ENCODE results near the gene MYLK4. TPM values are rescaled to one million over a fixed set of nuclear protein-coding genes. Genes with fewer than 3 reads are reported as not detected.

The MYLK4 gene
- total RNA-seq, 1 donor from 2014 or later = 1.0 TPM

GRCh38 chr6:2714111-2714895 lies 36.4 kb downstream of the MYLK4 start:
- peaks cover 7% of the 10 kb centered on the region for H3K36me3 Mint-ChIP-seq (ENCODE audit: unreplicated experiment)
- no peak overlapping the region for H3K27ac Mint-ChIP-seq (ENCODE audit: unreplicated experiment)
- H3K27me3 Mint-ChIP-seq (ENCODE audit: unreplicated experiment) = no peaks in the 10 kb centered on the region
- H3K9me3 Mint-ChIP-seq (ENCODE audit: unreplicated experiment) = peaks cover 14% of the 10 kb centered on the region
- no peak overlapping the region for H3K4me3 Mint-ChIP-seq (ENCODE audit: unreplicated experiment)
- TF ChIP-seq CTCF (IDR thresholded peaks at IDR 0.05) = no peak
- DNase-seq (ENCODE audit: extremely low spot score, unreplicated experiment) = no peak
- peaks cover 10% of the 10 kb centered on the region for H3K4me1 Mint-ChIP-seq (ENCODE audit: unreplicated experiment)

DNA sequence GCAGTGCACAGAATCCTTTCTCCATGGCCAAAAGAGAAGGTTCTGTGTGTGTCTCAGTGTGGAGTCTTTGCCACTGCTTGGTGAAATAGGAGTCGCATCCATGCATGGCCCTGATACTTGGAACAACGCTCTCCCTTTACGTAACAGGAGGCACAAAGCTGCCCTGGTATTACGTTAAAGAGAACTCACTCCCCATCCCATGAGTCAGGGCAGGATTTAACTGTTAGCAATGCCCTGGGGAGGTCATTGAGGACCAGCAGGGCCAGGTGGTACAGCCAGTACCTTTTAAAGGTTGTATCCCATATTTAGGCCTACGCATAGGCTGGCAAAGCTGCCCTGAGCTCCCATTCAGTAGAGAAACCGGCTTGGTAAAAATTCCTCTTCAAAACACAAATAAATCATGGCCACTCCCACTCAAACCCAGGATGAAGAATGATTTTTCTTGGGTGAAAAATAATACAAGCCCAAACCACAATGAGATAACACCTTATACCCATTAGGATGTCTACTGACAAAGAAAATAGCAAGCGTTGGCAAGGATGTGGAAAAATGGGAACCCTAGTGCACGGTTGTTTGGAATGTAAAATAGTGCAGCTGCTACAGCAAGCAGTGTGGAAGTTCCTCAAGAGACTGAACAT lies 37.1 kb downstream of the MYLK4 start:
- no peaks in the 10 kb centered on the region for H3K27me3 Mint-ChIP-seq (ENCODE audit: unreplicated experiment)
- no peak overlapping the region for H3K27ac Mint-ChIP-seq (ENCODE audit: unreplicated experiment)
- TF ChIP-seq CTCF (IDR thresholded peaks at IDR 0.05) = no peak
- peaks cover 7% of the 10 kb centered on the region for H3K4me1 Mint-ChIP-seq (ENCODE audit: unreplicated experiment)
- peaks cover 14% of the 10 kb centered on the region for H3K9me3 Mint-ChIP-seq (ENCODE audit: unreplicated experiment)
- no peak for DNase-seq (ENCODE audit: extremely low spot score, unreplicated experiment)
- H3K4me3 Mint-ChIP-seq (ENCODE audit: unreplicated experiment) = no peak overlapping the region
- peaks cover 7% of the 10 kb centered on the region for H3K36me3 Mint-ChIP-seq (ENCODE audit: unreplicated experiment)

- no peaks in the 10 kb centered on the region for H3K27me3 Mint-ChIP-seq (ENCODE audit: unreplicated experiment)
- DNase-seq (ENCODE audit: extremely low spot score, unreplicated experiment) = no peak
- H3K36me3 Mint-ChIP-seq (ENCODE audit: unreplicated experiment) = peaks cover 7% of the 10 kb centered on the region
- no peak overlapping the region for H3K27ac Mint-ChIP-seq (ENCODE audit: unreplicated experiment)
- H3K9me3 Mint-ChIP-seq (ENCODE audit: unreplicated experiment) = peaks cover 14% of the 10 kb centered on the region
- TF ChIP-seq CTCF (IDR thresholded peaks at IDR 0.05) = no peak
- no peak overlapping the region for H3K4me3 Mint-ChIP-seq (ENCODE audit: unreplicated experiment)
- peaks cover 11% of the 10 kb centered on the region for H3K4me1 Mint-ChIP-seq (ENCODE audit: unreplicated experiment)
Measured at GRCh38 chr6:2712102-2712501, 38.6 kb downstream of the MYLK4 start.

GRCh38 chr6:2710412-2710811 lies 40.3 kb downstream of the MYLK4 start:
- Mint-ChIP-seq H3K27ac (ENCODE audit: unreplicated experiment) (no peak overlapping the region), H3K9me3 (ENCODE audit: unreplicated experiment) (peaks cover 14% of the 10 kb centered on the region), H3K36me3 (ENCODE audit: unreplicated experiment) (peaks cover 7% of the 10 kb centered on the region), H3K4me3 (ENCODE audit: unreplicated experiment) (no peak overlapping the region), H3K27me3 (ENCODE audit: unreplicated experiment) (no peaks in the 10 kb centered on the region), H3K4me1 (ENCODE audit: unreplicated experiment) (peaks cover 11% of the 10 kb centered on the region)
- TF ChIP-seq CTCF (IDR thresholded peaks at IDR 0.05) = no peak
- DNase-seq (ENCODE audit: extremely low spot score, unreplicated experiment) = no peak

GRCh38 chr6:2708456-2708855 lies 42.3 kb downstream of the MYLK4 start:
- DNase-seq (ENCODE audit: extremely low spot score, unreplicated experiment) = no peak
- H3K9me3 Mint-ChIP-seq (ENCODE audit: unreplicated experiment) = peaks cover 14% of the 10 kb centered on the region
- no peak for TF ChIP-seq CTCF (IDR thresholded peaks at IDR 0.05)
- H3K36me3 Mint-ChIP-seq (ENCODE audit: unreplicated experiment) = peaks cover 7% of the 10 kb centered on the region
- peaks cover 7% of the 10 kb centered on the region for H3K4me1 Mint-ChIP-seq (ENCODE audit: unreplicated experiment)
- no peaks in the 10 kb centered on the region for H3K27me3 Mint-ChIP-seq (ENCODE audit: unreplicated experiment)
- H3K27ac Mint-ChIP-seq (ENCODE audit: unreplicated experiment) = no peak overlapping the region
- H3K4me3 Mint-ChIP-seq (ENCODE audit: unreplicated experiment) = no peak overlapping the region
